GM19351 (cell line): ENCODE results near the gene TRNP1.

Experiments used
- ATAC-seq: cut with Tn5 transposase; IDR thresholded peaks from one replicate; pipeline ENCODE4 v1.9.1; 2021; ENCODE audit warnings: mild to moderate bottlenecking, moderate library complexity; ENCODE audit not compliant: unreplicated experiment

The TRNP1 gene

DNA sequence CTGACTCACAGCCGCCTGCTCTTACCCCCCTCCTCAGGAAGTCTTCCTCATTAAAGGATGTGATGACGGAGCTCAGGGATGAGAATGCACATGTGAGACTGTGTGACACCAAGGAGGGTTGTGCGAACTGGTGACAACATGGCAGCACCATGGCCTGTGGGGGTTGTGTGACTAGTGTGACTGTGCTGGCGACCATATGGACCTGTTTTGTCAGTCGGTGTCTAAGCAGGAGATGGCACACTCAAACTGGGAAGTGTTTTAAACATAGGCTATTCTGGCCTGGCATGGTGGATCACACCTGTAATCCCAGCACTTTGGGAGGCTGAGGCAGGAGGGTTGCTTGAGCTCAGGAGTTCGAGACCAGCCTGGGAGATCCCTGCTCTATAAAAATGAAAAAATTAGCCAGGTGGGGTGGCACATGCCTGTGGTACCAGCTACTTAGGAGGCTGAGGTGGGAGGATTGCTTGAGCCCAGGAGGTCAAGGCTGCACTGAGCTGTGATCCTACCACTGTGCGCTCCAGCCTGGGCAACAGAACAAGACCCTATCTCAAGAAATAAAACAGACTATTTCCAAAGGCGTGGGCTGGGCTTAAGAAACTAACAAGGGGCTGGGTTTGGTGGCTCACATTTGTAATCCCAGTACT, 7.4 kb downstream of the TRNP1 start:
- ATAC-seq, result no peak

DNA sequence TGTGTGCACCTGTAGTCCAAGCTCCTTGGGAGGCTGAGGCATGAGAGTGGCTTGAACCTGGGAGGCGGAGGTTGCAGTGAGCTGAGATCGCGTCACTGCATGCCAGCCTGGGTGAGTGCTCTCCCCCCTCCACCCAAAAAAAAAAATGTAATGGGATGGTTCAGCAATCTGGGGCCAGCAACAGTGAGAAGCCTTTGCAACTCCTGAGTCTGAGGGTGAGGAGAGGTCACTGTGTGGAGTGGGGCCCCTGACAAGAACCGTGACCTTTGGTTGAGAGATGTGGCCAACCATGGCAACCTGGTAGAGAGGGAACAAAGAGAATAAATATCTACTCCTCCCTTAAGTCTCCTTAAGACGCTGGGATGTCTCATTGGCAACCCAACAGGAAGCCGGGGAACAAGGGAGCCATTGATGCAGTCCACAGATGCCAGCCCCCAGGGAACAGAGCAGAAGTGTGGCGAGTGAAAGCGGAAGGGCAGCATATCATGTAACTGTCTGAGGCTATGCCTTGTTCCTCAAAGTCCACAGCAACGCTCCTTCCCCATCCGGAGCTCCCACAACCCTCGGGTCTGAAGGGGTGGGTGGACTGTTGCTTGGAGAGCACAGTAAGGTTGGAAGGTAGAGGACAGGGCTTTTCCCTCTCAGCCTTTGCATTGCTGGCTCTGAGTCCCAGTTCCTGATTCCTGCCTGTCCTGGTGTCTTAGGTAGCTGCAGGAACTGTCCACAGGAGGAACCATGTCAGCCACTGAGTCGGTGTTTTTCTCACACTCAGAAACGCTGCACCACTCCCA, 8.3 kb downstream of the TRNP1 start:
- ATAC-seq, result no peak

DNA sequence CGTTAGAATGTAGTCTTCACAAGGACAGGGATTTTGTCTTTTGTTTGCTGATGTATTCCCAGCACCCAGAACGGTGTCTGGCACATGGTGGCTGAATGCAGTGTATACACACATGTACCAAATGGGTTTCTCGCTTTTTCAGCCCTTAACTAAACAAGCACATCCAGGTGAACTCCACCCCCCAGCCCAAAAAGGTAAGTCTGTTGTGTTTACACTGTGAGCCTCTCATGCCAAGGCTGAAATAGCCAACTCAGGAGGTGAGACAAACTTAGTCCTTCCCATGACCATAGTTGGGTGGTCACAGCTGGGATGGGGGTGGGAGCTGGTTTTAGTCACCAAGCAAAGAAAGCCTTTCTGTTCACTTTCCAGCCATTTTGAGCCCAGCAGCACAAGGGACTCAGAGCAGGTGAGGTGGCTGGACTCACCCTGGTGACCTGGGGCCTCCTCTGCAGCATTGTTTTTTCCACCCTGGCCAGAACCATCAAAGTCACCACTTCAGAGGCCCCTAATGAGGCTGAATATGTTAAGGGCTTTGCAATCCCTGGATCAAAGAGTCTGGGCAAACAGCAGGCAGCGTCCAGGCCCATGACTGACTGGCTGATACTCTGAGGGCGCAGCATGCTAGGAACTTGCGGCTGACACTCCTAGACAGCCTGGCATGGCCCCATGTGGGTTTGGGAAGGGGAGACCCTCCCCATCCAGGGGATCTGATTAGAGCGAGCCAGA, 10.4 kb downstream of the TRNP1 start:
- no peak for ATAC-seq

DNA sequence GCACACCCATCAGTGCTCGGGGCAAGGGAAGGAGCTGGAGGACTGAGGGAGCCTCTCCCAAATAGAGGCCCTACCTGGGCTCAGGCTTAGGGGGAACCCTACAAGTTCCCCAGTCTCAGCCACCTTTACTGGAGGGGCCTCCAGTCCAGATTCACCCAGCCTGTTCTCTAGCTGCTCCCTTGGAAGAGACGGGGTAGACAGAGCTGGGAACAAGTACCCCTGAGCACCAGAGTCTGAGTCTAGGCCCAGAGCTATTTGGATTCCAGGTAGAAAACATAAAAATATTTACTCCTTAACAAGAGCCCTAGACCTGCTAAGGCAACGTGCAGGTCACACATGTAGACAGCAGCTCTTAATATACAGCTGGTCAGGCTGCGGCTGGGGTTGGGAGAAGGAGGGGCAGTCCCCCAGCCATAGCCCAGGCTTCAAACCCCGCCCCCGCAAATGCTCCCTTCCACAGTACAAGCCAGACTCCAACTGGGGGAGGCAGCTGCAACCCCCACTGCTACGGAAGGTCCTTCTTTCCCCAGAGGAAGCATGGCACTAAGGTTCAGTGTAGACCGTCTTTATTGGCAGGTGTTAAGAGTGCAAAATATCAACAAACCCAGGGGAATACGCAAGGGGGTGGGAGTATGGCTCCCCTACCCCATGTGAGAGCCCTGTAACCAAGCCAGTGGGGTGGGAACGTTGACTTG, 11.1 kb downstream of the TRNP1 start:
- ATAC-seq, result no peak

DNA sequence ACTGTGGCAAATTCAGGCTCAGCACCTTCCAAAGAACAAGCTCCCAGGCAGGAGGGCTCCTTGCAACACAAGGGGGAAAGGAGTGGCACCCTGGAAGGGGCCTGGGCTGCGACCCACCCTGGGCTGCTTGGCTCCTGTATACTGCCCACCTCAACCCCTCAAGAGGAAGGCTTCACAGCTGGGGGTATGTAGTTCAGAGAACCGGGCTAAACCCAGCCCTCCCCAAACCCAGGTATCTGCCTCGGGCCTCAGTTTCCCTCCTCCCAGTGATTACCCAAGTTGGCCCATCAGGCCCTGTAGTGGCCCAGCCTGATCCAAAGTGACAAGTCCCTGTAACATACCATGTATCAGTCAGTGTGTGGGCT, 11.7 kb downstream of the TRNP1 start:
- no peak for ATAC-seq

DNA sequence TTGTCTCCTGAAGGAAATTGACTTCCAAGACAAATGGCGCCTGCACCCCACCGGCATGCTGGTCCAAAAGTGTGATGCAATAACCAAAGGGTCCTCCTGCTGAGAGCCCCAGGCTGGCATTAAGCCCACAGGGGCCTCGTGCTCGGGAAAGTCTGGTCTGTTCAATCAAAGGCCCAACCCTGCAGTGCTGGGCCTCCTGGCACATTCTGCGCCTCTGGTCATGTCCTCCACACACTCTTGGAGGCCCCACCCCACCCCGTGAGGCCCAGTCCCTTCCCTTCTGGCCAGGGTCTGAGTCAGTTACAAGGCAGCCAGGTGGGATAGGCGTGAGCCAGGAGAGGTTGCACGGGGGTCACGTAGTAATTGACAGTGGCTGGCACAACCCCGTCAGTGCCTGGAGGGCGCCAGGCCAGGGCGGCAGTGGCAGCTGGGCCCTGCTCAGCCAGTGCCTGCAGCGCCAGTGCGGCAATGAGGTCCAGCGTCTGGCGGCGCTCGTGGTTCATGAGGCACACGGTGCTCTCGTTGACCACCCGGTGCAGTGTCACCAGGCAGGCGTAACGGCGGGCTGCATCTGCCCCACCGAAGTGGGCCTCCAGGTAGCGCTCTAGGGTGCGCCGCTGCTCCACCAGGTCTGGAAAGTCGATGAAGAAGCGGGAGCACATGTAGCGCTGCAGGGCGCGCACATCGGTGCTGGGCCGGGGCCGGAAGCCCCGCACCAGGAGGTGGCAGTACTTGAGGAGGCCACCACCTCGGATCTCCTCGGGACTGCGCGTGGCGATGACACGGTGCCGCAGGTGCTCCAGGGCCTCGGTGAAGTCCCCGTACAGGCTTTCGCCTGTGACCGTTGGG, 12.4 kb downstream of the TRNP1 start:
- ATAC-seq, result no peak

DNA sequence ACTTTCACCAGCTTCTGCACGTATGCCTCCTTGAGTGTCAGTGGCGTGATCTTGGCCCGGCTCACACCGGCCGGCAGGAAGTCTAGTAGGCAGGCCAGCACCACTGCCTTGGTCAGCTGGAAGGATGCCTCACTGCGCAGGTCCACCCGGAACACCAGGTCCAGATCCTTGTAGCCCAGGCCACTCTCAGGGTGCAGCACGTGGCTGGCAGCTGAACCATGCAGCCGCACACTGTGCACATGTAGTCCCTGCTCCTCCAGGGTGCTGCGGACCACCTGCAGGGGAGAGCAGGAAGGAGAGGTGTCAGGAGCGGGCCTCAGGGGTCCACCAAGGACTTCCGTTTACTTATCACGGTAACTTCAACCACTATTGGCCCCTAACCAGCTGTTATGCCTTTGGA, 13.2 kb downstream of the TRNP1 start:
- ATAC-seq, result no peak

DNA sequence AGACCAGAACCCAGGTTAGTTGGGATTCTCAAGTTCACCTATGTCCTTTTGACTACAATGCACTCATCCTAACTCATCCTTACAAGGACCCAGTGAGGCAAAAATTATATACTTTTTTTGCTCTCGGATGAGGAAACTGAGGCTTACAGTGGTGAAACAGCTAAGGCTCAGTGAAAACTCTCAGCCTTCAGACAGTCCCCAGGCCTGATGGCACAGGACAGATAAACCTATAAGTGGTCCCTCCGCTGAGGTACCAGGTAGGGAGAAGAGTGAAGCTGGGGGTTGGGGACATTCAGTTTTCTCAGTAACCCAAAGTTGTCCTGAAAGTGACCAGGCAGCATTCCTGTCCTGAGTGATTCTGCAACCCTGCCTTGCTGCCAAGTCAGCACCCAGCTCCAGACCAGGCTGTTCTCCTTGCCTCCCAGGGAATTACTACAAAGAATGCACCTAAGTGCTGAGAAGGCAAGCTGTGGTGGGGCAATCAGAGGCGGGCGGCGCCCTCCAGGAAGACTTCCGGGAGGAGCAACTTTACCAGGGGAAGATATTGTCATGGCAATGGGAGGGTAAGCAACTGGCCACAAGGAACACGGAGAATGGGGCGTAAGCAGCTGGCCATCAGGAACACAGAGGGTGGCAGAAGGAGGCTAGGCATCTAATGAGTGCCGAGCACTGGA, 14.6 kb downstream of the TRNP1 start:
- ATAC-seq, result no peak

DNA sequence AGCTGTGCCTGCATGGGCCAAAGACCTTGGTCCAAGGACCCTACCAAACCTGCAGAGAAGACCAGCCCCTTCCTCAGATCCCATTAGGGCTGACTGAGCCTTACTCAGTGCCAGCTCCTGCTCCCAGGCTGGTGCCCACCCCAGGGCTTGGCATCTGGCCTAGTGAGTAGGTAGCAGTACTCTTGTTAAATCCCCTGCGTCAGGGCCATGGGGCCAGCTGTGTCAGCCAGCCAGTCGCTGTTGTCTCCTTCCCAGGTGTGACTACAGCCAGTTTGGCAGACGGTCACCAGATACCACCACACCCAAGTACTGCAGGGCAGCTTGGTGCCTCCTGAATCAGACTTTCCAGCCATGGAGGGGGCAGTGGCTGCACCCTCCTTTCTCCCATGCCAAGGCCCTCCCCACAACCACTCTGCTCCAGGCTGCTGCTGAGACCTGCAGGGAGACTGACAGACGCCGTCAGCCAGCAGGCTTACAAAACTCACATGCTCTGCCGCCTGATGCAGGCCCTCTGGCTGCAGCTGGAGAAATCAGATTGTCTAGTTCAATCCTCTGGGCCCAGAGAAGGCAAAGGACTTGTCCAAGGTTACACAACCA, 16.2 kb downstream of the TRNP1 start:
- ATAC-seq, result no peak

DNA sequence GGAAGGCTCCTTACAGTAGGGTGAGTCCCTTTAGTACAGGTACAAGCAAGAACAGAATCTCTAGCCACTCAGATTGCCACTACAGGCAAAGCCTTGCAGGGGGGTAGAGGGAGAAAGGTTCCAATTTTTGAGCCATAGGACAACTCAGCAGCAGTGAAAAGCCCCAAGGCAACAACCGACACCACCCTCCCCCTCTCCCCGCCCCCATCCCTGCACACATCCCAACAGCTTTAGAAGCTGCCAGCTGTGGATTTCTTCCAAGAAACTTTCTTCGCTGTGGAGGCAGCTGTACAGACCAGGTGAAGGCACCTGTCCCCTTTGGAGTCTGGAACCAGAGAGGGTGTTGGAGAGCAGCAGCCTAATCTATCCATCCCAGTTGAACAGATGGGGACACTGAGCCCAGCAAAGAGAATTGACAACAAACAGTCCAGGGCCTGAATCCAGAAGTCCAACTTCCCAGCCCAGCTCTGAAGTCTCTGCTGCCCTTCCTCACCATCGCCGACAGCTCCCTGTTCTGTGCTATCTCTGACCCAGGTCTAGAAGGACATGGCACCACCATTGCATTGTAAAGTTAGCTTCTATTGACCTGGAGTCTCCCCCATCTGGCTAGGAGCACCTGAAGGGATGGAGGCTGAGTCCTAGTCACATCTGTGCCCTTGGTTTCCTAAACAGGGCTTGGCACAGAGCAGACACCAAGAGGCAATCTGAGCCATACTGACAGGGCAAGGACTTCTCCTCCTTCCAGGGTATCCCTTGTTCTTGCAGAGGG, 16.9 kb downstream of the TRNP1 start:
- ATAC-seq, result no peak

DNA sequence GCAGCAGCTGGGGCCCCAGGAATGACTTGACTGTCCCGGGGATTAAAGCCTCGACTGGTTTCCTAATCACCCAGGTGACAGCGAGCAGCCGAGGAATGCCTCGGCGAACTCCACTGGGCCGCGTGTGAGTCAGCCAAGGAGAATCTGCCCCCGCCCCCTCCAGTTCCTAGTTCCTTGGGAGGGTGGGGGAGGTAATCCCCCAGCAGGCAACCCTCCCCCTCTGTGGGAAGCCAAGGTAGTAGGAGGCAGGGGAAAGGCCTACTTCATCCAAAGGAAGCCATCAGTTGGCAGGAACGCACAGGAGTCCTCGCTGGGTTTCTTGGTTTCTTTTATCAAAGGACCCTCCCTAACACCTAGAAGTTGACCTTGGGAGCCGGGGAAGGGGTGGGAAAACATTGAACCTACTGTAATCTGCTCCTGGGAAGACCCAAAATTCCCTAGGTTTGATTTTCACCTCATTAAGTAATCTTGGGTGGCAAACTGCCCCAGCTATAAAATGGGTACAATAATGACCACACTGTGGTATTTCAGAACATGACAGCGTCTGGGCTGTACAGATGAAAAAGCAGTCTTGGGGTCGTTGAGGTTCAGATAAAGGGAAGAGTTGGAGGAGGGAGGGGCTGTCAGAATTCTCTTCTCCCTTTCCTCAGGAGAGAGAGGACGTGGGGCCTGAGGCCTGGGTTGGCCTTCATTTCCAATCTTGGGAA, 17.7 kb downstream of the TRNP1 start:
- no peak for ATAC-seq

DNA sequence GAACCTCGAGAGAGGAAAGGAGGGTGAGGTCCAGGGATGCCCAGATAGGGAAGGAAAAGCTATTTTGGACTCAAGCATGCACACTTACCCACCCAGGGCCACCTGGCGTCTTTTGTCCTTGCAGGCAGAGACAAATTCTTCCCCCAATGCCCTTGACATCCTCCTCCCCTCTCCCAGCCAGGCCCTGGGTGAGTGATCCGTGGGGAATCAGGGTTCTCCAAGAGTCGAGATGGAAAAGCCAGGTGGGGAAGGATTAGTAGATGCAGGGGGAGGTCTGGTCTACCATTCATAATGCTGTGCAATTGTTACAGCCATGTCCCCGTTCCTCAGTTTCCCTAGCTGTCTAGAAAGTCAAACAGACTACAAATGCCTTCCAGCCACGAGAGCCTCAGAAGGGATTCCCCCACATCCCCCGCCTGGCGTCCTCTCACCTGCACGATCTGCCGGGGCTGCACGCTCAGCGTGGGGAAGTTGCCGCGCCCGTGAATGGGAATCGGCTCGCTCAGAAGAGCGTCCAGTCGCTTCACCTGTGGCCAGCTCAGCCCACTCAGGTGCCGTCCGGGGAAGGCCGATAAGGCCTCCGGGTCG, 18.6 kb downstream of the TRNP1 start:
- ATAC-seq, result no peak

DNA sequence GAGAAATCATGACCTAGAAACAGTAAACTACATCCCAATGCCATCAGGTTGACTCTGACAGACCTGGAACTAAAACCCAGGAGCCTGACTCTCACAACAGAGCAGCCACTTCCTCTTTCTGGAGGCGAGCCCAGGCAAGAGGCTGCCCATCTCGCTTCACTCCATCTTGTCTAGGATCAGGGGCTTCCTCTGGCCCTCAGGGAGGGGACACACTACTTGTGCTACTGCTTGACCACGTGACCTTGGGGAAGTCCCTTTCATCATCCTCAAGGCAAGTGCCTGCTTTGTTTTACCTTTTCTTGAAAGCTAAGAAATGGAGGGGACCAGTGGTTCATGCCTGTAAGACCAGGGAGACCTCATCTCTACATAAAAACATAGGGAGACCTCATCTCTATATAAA, 21.8 kb downstream of the TRNP1 start:
- ATAC-seq, result no peak

DNA sequence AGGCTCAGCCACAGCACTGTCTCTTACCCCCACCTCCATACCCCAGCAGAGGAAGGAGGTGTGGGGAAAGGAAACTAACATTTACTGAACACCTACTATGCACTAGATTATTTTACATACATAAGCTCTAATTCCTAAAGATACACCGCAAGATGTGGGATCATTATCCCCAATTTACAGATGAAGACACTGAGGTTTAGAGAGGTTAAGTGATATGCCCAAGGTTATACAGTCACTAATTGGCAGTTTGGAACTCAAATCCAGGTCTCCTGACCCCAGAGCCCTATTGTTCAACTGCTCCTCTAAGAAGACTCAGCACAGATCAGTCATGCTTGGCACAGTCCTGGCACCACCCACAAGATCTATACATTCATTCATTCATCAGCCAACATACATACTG, 22.9 kb downstream of the TRNP1 start:
- no peak for ATAC-seq

DNA sequence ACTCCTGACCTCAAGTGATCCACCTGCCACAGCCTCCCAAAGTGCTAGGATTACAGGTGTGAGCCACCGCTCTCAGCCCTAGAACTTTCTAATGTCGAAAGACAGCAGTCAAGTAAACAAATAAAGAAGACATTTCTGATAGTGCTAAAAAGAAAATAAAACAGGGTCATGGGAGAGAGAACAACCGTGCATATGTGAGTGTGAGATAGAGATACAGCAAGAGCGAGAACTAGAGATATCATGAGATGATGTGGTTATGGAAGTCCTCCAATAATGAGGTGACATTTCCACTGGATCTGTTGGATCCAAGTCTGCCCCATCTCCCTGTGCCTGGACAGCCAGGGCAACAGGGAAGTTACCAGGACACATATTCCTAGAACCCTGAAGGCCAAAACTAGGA, 23.7 kb downstream of the TRNP1 start:
- no peak for ATAC-seq

DNA sequence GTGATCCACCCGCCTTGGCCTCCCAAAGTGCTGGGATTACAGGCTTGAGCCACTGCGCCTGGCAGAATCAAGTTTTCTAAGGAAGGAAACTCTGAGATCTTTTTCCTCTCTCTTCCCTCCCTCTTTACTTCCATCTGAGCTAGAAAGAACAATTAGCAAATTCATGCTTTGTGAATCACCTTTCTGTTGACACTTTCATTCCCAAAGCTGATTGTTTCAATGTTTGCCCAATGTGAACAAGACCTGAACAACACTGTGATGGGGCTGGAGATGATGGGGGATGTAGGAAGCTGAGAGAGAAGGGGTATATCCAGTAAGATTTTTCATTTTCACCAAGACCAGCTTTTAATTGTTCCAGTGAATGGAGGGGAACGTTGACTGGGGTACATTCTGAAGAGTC, 24.8 kb downstream of the TRNP1 start:
- no peak for ATAC-seq

DNA sequence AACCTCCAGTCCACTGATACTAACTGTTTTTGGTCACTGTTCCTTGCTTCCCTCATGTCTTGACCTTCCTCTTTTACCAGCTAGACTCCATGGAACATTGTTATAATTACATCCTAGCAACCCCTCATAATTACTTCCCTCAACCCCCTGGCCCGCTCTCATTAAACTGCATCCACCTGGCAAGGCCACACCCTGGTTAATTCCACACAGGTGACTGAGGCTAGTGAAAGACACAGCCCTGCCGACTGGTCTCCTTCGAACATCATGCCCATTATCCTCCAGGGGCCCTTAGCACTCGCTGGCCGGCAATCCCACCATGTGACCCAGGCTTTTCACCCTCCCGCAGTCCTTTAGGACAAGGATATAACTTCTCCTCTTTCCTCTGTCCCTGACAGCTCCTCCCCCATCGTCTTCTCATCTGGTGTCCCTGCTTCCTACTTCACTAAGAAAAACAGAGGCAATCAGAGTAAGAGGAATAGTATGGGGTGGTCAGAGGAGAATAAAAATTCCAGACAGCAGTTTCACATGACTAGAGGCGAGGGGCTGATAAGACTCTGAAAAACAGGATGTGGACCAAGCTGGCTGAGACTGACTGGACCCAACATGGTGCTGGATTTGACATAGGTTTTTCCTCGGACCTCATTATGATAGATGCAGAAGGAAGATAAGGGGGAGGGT, 28.0 kb downstream of the TRNP1 start:
- ATAC-seq, result no peak
